Loucy (cell line): ENCODE results near the gene MPZL1.

Experiments used
- H2AFZ ChIP-seq: fragments of 200-600 bp; sonication (generic); 2 replicates; pipeline ENCODE4 v1.6.0; 2016; ENCODE audit warnings: antibody characterized with exemption, mild to moderate bottlenecking, low read length, moderate library complexity
- H3F3A ChIP-seq: fragments of 200-600 bp; 2 replicates; pipeline ENCODE4 v1.6.0; 2016; ENCODE audit warnings: antibody characterized with exemption, low read depth, mild to moderate bottlenecking
- H3K27me3 ChIP-seq: fragments of 200-600 bp; sonication (generic); 2 replicates; pipeline ENCODE4 v1.6.1; 2014; ENCODE audit warnings: low read length, mild to moderate bottlenecking; ENCODE audit not compliant: insufficient read depth, poor library complexity, severe bottlenecking
- H3K36me3 ChIP-seq: fragments of 200-600 bp; sonication (generic); 2 replicates; pipeline ENCODE4 v1.6.1; 2016; ENCODE audit warnings: low read length; ENCODE audit not compliant: insufficient read depth
- H3K4me1 ChIP-seq: fragments of 200-600 bp; sonication (generic); 2 replicates; pipeline ENCODE4 v1.5.1; 2014; ENCODE audit warnings: low read length, mild to moderate bottlenecking; ENCODE audit not compliant: insufficient read depth, poor library complexity, severe bottlenecking
- H3K4me2 ChIP-seq: fragments of 200-600 bp; sonication (generic); 2 replicates; pipeline ENCODE4 v1.6.0; 2014; ENCODE audit warnings: antibody characterized with exemption, low read length, low read depth, mild to moderate bottlenecking; ENCODE audit not compliant: poor library complexity, severe bottlenecking
- H3K4me3 ChIP-seq: fragments of 200-600 bp; sonication (generic); 2 replicates; pipeline ENCODE4 v1.5.1; 2014; ENCODE audit warnings: low read length, mild to moderate bottlenecking, mixed read lengths; ENCODE audit not compliant: poor library complexity, severe bottlenecking
- H3K79me2 ChIP-seq: fragments of 200-600 bp; sonication (generic); 2 replicates; pipeline ENCODE4 v1.6.1; 2014; ENCODE audit warnings: low read length; ENCODE audit not compliant: insufficient read depth
- H3K9ac ChIP-seq: fragments of 200-600 bp; sonication (generic); 2 replicates; pipeline ENCODE4 v1.6.0; 2014; ENCODE audit warnings: mild to moderate bottlenecking, low read depth, low read length, moderate library complexity; ENCODE audit not compliant: poor library complexity, severe bottlenecking
- H3K9me2 ChIP-seq: fragments of 200-600 bp; sonication (generic); replicated peaks from 2 replicates; pipeline ENCODE4 v1.6.1; 2016; ENCODE audit warnings: low read depth, low read length, mixed read lengths
- H3K9me3 ChIP-seq: fragments of 200-600 bp; sonication (generic); 2 replicates; pipeline ENCODE4 v1.6.1; 2014; ENCODE audit warnings: mild to moderate bottlenecking, antibody characterized with exemption, low read length, low read depth; ENCODE audit not compliant: insufficient read depth
- H4K20me1 ChIP-seq: fragments of 200-600 bp; sonication (generic); 2 replicates; pipeline ENCODE4 v1.6.0; 2014; ENCODE audit warnings: antibody characterized with exemption, low read length, mild to moderate bottlenecking; ENCODE audit not compliant: insufficient read depth, poor library complexity, severe bottlenecking
- EZH2phosphoT487 ChIP-seq: fragments of 200-600 bp; IDR thresholded peaks from 2 replicates; pipeline ENCODE4 v1.6.1; 2018; ENCODE audit warnings: antibody characterized with exemption, mild to moderate bottlenecking, moderate library complexity, borderline replicate concordance
- TF ChIP-seq, protein P1 (sequence below): fragments of 200-600 bp; sonication (generic); conservative IDR thresholded peaks from 2 replicates; pipeline ENCODE4 v1.5.1; 2014; ENCODE audit warnings: mild to moderate bottlenecking, antibody characterized with exemption, low read length

MPZL1 gene

GRCh38 chr1:167776151-167776550 lies 54.4 kb downstream of the MPZL1 start:
- H3K36me3 ChIP-seq = peaks cover 89% of the 10 kb centered on the region
- no peak overlapping the region for H3K4me3 ChIP-seq
- no peak overlapping the region for H2AFZ ChIP-seq
- peaks cover 5% of the 10 kb centered on the region for H4K20me1 ChIP-seq
- H3K9me2 ChIP-seq = no peaks in the 10 kb centered on the region
- no peaks in the 10 kb centered on the region; the same call in none of the 2 replicates for H3K79me2 ChIP-seq
- no peak for TF ChIP-seq EZH2phosphoT487
- TF ChIP-seq, protein P1, sequence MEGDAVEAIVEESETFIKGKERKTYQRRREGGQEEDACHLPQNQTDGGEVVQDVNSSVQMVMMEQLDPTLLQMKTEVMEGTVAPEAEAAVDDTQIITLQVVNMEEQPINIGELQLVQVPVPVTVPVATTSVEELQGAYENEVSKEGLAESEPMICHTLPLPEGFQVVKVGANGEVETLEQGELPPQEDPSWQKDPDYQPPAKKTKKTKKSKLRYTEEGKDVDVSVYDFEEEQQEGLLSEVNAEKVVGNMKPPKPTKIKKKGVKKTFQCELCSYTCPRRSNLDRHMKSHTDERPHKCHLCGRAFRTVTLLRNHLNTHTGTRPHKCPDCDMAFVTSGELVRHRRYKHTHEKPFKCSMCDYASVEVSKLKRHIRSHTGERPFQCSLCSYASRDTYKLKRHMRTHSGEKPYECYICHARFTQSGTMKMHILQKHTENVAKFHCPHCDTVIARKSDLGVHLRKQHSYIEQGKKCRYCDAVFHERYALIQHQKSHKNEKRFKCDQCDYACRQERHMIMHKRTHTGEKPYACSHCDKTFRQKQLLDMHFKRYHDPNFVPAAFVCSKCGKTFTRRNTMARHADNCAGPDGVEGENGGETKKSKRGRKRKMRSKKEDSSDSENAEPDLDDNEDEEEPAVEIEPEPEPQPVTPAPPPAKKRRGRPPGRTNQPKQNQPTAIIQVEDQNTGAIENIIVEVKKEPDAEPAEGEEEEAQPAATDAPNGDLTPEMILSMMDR = no peak
- no peaks in the 10 kb centered on the region for H3F3A ChIP-seq
- H3K9ac ChIP-seq = no peak overlapping the region
- H3K27me3 ChIP-seq = no peaks in the 10 kb centered on the region
- peaks cover 11% of the 10 kb centered on the region for H3K4me1 ChIP-seq
- 0 out of 2 replicates have a peak, but pooled peaks cover 2% of the 10 kb centered on the region for H3K9me3 ChIP-seq
- no peak overlapping the region for H3K4me2 ChIP-seq

GRCh38 chr1:167776616-167777268 lies 55.0 kb downstream of the MPZL1 start:
- no peaks in the 10 kb centered on the region for H3K9me2 ChIP-seq
- H3K79me2 ChIP-seq = no peaks in the 10 kb centered on the region; the same call in none of the 2 replicates
- no peak overlapping the region for H3K4me2 ChIP-seq
- peaks cover 89% of the 10 kb centered on the region for H3K36me3 ChIP-seq
- H3K4me3 ChIP-seq = no peak overlapping the region
- no peak overlapping the region for H3K9ac ChIP-seq
- H2AFZ ChIP-seq = no peak overlapping the region
- peaks cover 5% of the 10 kb centered on the region for H4K20me1 ChIP-seq
- H3K9me3 ChIP-seq = 0 out of 2 replicates have a peak, but pooled peaks cover 3% of the 10 kb centered on the region
- H3K27me3 ChIP-seq = no peaks in the 10 kb centered on the region
- peaks cover 11% of the 10 kb centered on the region for H3K4me1 ChIP-seq
- no peaks in the 10 kb centered on the region for H3F3A ChIP-seq
- TF ChIP-seq, protein P1 = no peak
- no peak for TF ChIP-seq EZH2phosphoT487

DNA sequence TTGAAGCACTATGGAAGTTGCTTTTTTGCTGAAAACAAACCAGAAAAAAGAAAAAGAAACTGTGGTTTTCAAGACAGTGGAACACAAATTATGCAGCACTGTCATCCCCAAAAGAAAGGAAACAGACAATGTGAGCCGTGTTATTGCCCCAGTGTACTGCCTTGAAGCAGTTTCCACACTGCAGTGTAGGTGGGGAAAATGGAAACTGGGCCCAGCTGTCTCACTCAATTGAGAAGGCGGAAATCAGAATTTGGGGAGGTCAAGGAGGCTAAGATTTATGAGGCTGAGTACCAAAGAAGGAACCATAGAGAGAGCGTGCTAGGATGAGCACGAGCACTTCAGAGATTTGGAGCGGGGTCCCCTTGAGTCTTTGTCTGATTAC lies 55.5 kb downstream of the MPZL1 start:
- Histone ChIP-seq H3F3A (no peaks in the 10 kb centered on the region), H3K36me3 (peaks cover 84% of the 10 kb centered on the region), H3K79me2 (no peaks in the 10 kb centered on the region; the same call in 1 of the 2 replicates), H3K27me3 (no peaks in the 10 kb centered on the region), H3K4me1 (peaks cover 11% of the 10 kb centered on the region), H3K9me3 (0 out of 2 replicates have a peak, but pooled peaks cover 3% of the 10 kb centered on the region), H2AFZ (no peak overlapping the region), H3K4me3 (no peak overlapping the region), H3K4me2 (no peak overlapping the region), H3K9ac (no peak overlapping the region), H3K9me2 (no peaks in the 10 kb centered on the region), H4K20me1 (peaks cover 5% of the 10 kb centered on the region)
- TF ChIP-seq, protein P1 = no peak
- no peak for TF ChIP-seq EZH2phosphoT487
